WI38 (cell line): ENCODE results near the gene FLG2.

ENCODE experiments used
- H3K4me3 ChIP-seq: 2 replicates; pipeline ENCODE4 v1.5.1; 2011; ENCODE audit warnings: low read depth, mild to moderate bottlenecking, control low read depth, low read length
- TF ChIP-seq, protein P1 (sequence below): IDR thresholded peaks from 2 replicates; pipeline ENCODE4 v1.5.1; 2012; ENCODE audit warnings: low read depth, mild to moderate bottlenecking, control low read depth, low read length

Gene FLG2

DNA sequence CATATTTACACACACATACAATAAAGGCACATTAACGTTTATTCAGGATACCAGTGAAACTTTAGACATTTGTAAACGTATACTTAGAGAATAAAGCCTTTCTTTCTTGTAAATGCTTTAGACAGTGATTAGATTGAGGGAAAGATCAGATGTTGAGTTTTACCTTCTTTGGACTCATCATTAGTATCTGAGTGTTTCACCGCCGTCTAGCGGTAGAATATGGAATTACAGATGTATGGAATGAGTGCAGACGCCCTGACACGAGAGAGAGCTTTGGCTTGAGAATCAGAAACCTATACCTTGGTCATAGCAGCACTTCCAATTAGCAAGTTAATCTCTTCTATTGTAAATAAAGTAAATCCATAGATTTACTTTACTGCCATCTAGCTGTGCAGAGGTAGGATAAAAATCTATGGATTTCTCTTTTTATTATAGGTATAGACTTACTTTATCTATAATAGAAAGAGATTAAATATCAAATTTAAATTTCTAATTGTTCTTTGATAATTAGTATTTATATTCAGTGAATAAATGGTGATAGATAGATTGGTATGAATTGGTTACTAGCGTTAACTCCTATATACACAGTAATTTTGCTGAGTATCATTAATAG is 12.6 kb downstream of the FLG2 start:
- TF ChIP-seq, protein P1, sequence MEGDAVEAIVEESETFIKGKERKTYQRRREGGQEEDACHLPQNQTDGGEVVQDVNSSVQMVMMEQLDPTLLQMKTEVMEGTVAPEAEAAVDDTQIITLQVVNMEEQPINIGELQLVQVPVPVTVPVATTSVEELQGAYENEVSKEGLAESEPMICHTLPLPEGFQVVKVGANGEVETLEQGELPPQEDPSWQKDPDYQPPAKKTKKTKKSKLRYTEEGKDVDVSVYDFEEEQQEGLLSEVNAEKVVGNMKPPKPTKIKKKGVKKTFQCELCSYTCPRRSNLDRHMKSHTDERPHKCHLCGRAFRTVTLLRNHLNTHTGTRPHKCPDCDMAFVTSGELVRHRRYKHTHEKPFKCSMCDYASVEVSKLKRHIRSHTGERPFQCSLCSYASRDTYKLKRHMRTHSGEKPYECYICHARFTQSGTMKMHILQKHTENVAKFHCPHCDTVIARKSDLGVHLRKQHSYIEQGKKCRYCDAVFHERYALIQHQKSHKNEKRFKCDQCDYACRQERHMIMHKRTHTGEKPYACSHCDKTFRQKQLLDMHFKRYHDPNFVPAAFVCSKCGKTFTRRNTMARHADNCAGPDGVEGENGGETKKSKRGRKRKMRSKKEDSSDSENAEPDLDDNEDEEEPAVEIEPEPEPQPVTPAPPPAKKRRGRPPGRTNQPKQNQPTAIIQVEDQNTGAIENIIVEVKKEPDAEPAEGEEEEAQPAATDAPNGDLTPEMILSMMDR: peak; percentile 67
- no peak overlapping the region for H3K4me3 ChIP-seq

DNA sequence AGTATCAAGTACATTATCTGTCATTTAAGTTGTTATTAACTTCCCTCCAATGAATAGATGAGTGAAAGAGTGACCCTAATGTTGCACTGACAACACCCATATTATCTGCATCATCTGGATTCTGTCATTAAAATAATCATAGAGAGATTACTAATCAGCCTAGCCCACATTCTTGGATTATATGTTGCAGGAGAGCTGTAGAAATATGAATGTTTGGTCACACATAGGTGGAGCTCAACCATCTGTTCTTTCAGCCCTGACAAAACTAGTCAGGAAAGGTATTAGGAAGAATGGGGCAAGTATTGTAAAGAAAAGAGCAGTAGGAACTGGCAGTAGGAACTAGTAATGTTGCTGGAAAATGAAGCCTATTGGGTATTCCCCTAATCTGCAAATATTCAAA is 15.4 kb downstream of the FLG2 start:
- TF ChIP-seq, protein P1: no peak
- H3K4me3 ChIP-seq: no peak overlapping the region

DNA sequence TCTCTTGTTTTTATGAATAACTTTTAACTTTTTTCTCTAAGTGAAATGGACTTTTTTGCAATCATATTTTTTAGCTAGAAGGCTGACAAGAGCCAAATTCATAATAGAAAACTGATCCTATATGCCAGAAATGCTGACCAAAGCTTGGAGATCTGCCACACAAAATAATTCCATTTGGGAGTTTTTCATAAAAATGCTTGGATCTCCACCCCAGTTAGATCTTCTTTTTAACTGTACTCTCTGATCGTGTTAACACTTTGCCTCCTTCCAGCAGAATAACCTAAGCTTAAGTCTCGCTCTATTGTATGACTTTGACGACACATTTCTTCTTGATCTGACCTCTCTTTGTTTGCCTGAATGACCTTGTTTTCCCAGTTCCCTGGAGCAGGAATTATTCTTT is 16.8 kb downstream of the FLG2 start:
- TF ChIP-seq, protein P1: no peak
- no peak overlapping the region for H3K4me3 ChIP-seq

DNA sequence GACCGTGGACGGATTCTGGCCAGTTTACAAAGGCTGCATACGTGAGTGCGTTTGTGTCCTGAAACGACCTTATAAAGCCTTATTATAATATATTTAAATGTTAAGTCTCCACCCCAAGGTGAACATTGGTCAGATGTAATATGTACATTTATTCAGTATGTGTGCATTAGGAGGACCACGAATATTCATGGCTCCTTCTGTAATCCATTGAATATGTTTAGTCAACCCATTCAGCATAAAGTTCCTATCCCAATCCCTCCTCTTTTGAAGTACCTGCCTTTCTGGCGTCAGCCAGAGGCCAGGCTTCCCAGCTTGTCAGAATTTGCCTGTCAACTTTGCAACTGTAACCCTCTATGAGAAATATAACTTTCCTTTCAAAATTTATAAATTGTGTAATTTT is 24.4 kb downstream of the FLG2 start:
- TF ChIP-seq, protein P1: no peak
- no peak overlapping the region for H3K4me3 ChIP-seq

DNA sequence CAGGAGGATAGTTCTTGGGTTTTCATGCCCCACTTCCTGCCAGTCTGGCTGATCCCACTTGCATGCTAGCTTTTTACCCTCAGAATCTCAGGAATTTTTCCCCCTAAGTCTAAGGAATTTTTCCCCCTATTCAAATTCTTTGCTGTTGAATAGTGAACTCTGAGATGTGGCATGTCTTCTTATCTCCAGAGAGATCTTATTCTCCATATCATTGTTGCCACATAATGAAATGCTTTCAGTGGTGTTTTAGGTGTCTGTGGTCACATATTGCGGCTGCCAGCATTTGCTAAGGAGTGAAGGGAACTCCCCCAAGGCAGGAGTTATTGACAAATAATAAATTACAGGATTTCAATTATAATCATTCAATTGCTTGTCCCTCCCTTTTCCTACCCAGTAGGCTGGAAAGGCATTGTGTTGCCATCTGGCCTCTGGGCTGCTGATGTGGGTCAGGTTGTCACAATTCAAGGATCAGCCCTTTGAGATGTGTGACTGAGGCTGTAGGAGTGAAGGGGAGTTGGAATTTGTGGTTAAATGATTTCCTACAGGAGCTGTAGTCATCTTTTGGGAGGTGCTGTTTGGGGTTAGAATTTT is 30.9 kb downstream of the FLG2 start:
- TF ChIP-seq, protein P1: no peak
- H3K4me3 ChIP-seq: no peak overlapping the region

DNA sequence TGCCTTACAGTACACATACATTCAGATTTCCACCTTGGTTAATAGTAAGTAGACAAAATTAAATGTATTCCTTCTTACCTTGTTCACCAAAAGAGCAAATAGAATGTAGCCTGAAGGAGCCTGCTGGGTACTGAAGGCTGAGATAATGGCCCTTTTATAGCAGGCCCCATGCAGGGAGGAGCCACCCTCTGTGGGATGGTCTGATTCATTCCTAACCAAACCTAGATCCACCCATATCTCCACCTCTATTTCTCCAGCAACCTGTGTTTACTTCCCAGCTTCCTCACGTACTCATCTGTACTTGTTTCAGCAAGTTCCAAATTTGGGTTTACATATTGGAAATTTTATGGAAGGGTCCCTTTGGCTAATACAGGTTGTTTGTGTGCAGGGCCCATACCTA is 34.7 kb downstream of the FLG2 start, which contains the start of gene FLG:
TSS of gene FLG (minus strand) at position 129 of the 400 bp plus-strand sequence. CDS start 9,783 bp downstream, outside the sequence.
- TF ChIP-seq, protein P1: no peak
- H3K4me3 ChIP-seq: no peak within 1 kb of the TSS

DNA sequence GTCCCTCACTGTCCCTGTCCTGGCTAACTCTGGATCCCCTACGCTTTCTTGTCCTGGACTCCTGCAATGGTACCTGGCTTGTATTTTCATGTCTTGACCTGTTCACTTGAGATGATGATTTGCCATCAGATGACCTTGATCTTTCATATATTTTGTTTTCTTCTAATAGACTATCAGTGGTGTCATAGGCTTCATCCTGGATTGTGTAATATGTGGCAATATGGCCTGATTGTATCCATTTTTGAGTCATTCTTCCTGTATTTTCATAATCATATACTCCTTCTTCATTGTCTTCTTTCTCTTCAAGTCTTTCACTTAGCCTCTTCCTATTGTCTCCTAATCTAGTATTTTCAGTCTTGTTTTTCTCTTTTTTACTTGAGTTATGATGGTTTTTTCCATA is 45.8 kb downstream of the FLG2 start:
- TF ChIP-seq, protein P1: no peak

More for the DNA sequence above, 45.8 kb downstream of the FLG2 start:
- H3K4me3 ChIP-seq: no peak overlapping the region
